Neural crest cell (in vitro differentiated cells): Measurements from ENCODE around the gene JADE2. TPM values are rescaled to one million over a fixed set of nuclear protein-coding genes. Genes with fewer than 3 reads are reported as not detected.
"Not testable (repeated sequence)": the region's sequence is repeated elsewhere in the genome, so short reads cannot be mapped to it uniquely, and the experiment has no call there.

Experiments used
- DNase-seq: peaks from one replicate; pipeline ENCODE4 v3.0.0; 2021; ENCODE audit warnings: low read depth, mixed read lengths, low spot score
- H3K27ac Mint-ChIP-seq: one replicate; pipeline ENCODE4 v1.8.0; 2021; ENCODE audit warnings: mild to moderate bottlenecking, mixed read lengths; ENCODE audit not compliant: unreplicated experiment
- H3K27me3 Mint-ChIP-seq: 2 replicates; pipeline ENCODE4 v1.8.0; 2021; ENCODE audit warnings: low read depth, mild to moderate bottlenecking, mixed read lengths
- H3K36me3 Mint-ChIP-seq: 2 replicates; pipeline ENCODE4 v1.8.0; 2021; ENCODE audit warnings: low read depth, mild to moderate bottlenecking, mixed read lengths
- H3K4me1 Mint-ChIP-seq: 2 replicates; pipeline ENCODE4 v1.8.0; 2021; ENCODE audit warnings: mixed read lengths
- H3K4me3 Mint-ChIP-seq: one replicate; pipeline ENCODE4 v1.8.0; 2021; ENCODE audit warnings: mild to moderate bottlenecking, mixed read lengths
- H3K9me3 Mint-ChIP-seq: 2 replicates; pipeline ENCODE4 v1.8.0; 2021; ENCODE audit warnings: mixed read lengths
- CTCF ChIP-seq: fragments of 200-600 bp; sonication (generic); conservative IDR thresholded peaks from 2 replicates; pipeline ENCODE4 v1.5.0; 2021; ENCODE audit warnings: antibody characterized with exemption, mild to moderate bottlenecking
- total RNA-seq: library from RNA; stranded (reverse); gene quantifications from 2 replicates; pipeline ENCODE4 v1.2.1, GENCODE V29; 2021

The JADE2 gene
- total RNA-seq, 1 donor from 2014 or later, result 2.1 TPM

GRCh38 chr5:134550271-134551214 lies 25.1 kb downstream of the JADE2 start:
- no peaks in the 10 kb centered on the region for H3K27me3 Mint-ChIP-seq
- no peak for DNase-seq
- H3K36me3 Mint-ChIP-seq, result no peaks in the 10 kb centered on the region
- no peaks in the 10 kb centered on the region for H3K9me3 Mint-ChIP-seq
- TF ChIP-seq CTCF, result no peak
- peak overlapping the region; percentile 27 for H3K27ac Mint-ChIP-seq
- peaks cover 13% of the 10 kb centered on the region for H3K4me1 Mint-ChIP-seq
- H3K4me3 Mint-ChIP-seq, result no peak overlapping the region

GRCh38 chr5:134551901-134552300 lies 26.4 kb downstream of the JADE2 start:
- Mint-ChIP-seq H3K9me3 (no peaks in the 10 kb centered on the region), H3K27me3 (no peaks in the 10 kb centered on the region), H3K27ac (no peak overlapping the region), H3K4me3 (no peak overlapping the region), H3K36me3 (no peaks in the 10 kb centered on the region), H3K4me1 (peaks cover 25% of the 10 kb centered on the region)
- TF ChIP-seq CTCF, result no peak
- no peak for DNase-seq

- no peak overlapping the region for H3K27ac Mint-ChIP-seq
- no peak for DNase-seq
- no peaks in the 10 kb centered on the region for H3K27me3 Mint-ChIP-seq
- H3K4me1 Mint-ChIP-seq, result peaks cover 26% of the 10 kb centered on the region
- no peak overlapping the region for H3K4me3 Mint-ChIP-seq
- no peak for TF ChIP-seq CTCF
- no peaks in the 10 kb centered on the region for H3K9me3 Mint-ChIP-seq
- H3K36me3 Mint-ChIP-seq, result no peaks in the 10 kb centered on the region
Measured at GRCh38 chr5:134552301-134552700, 26.8 kb downstream of the JADE2 start.

GRCh38 chr5:134552716-134553115 lies 27.2 kb downstream of the JADE2 start:
- H3K9me3 Mint-ChIP-seq, H3K27ac Mint-ChIP-seq, H3K36me3 Mint-ChIP-seq, H3K27me3 Mint-ChIP-seq, H3K4me3 Mint-ChIP-seq, DNase-seq: not testable (repeated sequence)
- H3K4me1 Mint-ChIP-seq, result peaks cover 26% of the 10 kb centered on the region

GRCh38 chr5:134553821-134554267 lies 28.4 kb downstream of the JADE2 start:
- H3K9me3 Mint-ChIP-seq, result no peaks in the 10 kb centered on the region
- H3K36me3 Mint-ChIP-seq, result no peaks in the 10 kb centered on the region
- no peak for TF ChIP-seq CTCF
- H3K27me3 Mint-ChIP-seq, result no peaks in the 10 kb centered on the region
- peaks cover 26% of the 10 kb centered on the region for H3K4me1 Mint-ChIP-seq
- H3K27ac Mint-ChIP-seq, result peak overlapping the region; percentile 71
- H3K4me3 Mint-ChIP-seq, result no peak overlapping the region
- DNase-seq, result no peak
